ENCODE measurements around the gene SERPINI1.

Gene SERPINI1

DNA sequence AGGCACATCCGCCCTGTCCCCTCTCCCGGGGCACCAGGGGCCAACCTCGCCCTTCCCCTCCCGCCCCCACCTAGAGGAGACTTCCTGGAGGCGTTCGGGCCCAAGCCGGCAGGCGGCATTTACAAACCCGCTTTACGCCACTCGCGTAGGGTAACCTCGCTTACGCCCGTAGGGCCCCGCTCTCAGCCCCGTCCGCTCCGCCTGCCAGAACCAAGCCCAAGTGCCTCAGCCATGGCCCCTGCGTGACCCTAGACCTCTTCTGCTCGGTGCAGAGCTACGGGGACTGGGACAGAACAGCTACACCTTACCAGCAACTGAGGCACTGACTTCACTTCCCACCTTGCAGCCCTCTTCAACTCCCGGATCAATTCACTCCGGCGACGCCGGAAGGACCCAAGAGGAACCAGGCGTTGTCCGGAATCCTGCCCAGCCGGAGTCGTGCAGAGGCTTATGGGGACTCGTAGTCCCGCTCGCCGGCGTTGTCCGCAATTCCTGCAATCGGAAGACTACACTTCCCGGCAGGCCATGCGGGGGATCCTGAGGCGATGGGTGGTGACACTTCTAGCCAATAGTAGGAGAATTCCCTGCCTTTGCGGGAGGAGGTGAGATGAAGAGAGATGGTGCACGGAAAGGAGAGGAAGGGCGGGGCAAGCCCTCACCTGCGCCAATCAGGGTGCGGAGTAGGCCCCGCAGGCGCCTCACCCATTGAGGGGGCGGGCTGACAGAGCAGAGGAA lies 856 bp upstream of the SERPINI1 start, which contains the start of gene PDCD10:
Gene PDCD10 (minus strand): TSS at position 395 of the 735 bp plus-strand sequence. CDS start 14,735 bp downstream, outside the sequence.
- DNase-seq, result peak; percentile 99

DNA sequence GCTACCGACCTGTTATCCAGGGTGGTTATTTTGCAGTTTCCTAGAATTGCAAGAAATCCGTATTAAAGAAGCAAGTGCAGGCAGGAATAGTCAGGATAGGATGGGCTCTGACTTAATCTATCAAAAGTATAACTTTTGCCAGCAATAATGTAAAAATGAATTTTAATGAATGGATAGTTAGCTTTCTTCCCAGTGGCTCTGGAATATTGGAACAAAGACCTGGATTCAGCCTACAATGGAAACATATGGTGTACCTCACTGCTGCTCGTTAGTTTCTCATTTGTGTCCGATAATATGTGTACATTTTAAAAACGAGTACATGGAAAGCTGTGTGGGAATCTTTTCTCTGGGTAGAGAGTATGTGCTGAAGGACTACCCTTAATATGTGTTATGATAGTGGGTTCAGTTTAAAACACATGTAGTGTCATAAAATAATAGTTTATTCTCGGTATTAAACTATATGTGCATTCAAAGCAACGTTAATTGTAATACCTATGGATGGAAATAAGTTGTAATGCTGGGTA lies 805 bp downstream of the SERPINI1 start:
- DNase-seq, result no peak

GRCh38 chr3:167736997-167737396 lies 1.5 kb downstream of the SERPINI1 start:
- no peak for DNase-seq

GRCh38 chr3:167738037-167738436 lies 2.5 kb downstream of the SERPINI1 start:
- no peak for DNase-seq

DNA sequence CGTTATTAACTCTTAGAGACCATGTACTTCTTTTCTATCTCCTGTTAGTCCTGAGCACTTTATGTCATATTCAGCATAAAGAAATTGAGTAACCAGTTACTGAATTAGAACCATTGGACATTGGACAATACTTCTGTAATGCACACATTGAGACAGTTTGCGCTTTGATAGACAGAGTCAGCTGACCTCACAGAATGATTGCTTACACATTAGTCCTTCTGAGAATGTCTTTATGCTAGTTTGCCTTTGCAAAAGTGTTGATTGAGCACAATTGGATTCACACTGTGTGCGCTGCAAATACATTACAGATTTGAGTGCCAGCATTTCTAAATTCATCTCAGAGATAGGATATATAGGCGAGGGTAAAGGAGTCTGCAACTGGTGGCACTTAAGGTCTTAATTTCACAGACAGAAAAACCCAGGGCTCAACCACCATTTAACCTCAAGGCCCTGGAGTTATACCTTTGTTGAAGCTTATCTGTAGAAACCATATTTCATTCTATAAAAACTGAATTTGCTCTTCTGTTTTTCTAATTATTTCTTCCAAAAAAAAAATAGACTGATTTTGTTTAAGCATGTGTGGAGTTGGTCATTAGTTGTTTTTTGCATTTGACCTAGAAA lies 3.8 kb downstream of the SERPINI1 start:
- no peak for DNase-seq

- DNase-seq, result peak; percentile 52
Observed at GRCh38 chr3:167740961-167741587, 5.6 kb downstream of the SERPINI1 start.

DNA sequence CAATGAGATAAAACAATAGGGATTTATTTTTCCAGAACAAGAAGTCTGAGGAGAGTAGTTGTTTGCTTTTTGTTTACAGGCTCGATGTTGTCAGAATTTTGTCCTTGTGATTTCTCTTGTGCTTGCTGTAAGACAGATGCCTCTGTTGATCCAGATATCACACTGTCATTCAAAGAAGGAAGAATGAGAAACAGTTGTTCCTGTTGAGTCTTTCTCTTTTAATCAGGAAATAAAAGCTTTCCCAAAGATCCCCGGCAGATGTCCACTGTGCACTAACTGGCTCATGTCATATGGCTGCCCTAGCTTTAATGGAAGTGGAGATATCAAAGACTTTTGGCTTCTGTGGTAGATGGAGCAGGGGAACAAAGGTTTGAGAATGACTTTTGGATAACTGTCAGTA lies 6.8 kb downstream of the SERPINI1 start:
- DNase-seq, result no peak

GRCh38 chr3:167743799-167744198 lies 8.3 kb downstream of the SERPINI1 start:
- peak; percentile 86 for DNase-seq

DNA sequence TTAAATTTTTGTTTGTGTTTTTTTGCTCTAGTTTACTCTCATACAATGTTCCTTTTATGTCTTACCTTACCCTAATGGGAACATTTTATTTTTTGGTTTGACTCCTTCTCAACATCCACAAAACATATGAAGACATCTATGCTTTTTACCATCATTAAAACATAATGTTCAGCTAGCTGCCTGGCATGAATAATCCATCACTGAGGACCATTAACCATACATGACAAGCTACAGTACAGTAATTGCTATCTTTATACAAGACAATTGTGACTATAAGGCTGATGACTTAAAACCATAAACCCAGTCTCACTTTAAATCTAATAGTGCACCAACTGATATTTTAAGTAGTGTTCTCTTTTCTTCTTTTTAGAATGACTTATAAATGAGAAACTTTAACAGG lies 13.7 kb downstream of the SERPINI1 start:
- no peak for DNase-seq

DNA sequence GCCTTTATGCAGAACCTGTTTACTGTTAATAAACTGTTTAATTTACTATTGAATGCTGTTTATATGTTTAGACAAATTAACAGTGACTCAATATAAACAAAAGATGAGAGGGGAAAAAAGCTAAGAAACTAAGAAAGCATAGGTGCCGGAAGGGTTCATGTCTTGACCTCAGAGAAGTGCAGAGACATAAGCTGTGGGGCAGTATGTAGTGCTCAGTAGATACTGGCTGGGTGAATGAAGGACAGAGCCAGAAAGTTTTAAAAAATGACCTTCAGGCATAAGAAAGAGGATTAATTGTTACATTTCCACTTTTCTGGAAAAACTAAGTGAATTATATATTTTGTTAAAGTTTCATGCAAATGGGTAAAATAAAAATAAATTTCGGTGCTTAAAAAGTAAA lies 14.2 kb downstream of the SERPINI1 start:
- no peak for DNase-seq

DNA sequence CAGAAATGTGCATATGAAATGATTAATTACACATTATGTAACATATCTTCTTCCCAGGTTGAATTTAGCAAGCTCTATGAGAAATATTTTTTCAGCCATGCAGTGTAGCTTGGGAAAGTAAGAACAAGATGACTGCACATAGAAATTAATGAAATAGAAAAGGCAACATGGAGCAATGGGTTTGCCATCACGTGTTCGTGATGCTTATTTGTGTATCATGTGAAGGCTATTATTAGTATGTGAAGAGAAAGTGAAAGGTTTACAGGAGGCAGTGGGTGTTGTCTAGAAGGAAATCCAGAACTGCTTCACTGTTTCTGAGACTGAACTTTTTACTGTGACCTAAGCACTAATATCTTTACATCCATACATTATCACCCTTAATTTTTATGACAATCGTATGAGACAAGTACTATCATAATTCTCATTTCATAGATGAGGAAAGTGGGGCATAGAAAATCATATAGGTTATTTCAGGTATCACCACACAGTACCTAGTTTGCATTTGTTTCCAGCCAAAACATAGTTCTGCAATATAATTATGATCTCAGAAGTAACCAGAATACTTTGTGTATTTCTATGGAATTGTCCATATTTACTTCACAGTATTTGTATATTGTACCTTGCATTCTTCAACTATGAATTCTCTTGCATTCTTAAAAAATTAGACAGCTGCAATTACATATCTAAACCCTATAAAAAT lies 14.9 kb downstream of the SERPINI1 start:
- peak; percentile 16 for DNase-seq

DNA sequence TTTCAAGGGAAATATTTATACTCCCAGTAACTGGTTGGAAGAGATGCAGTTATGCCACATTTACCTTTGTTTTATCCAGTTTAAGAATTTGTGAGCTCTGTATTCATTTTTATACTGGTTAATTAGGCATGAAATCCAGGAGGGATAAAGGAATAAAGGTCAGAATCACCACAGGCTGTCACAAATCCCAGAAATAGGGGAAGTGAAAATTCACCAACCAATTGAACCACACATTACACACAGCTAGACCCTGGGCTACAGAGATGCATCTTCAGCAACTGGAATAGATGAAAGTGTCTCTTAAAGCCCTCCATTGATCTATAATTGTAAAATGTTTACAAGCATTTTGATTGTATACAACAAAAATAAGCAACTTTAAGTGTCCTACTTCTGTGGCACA lies 18.5 kb downstream of the SERPINI1 start:
- DNase-seq, result peak; percentile 60

GRCh38 chr3:167761302-167761701 lies 25.8 kb downstream of the SERPINI1 start:
- no peak for DNase-seq

GRCh38 chr3:167762296-167762695 lies 26.8 kb downstream of the SERPINI1 start:
- no peak for DNase-seq

DNA sequence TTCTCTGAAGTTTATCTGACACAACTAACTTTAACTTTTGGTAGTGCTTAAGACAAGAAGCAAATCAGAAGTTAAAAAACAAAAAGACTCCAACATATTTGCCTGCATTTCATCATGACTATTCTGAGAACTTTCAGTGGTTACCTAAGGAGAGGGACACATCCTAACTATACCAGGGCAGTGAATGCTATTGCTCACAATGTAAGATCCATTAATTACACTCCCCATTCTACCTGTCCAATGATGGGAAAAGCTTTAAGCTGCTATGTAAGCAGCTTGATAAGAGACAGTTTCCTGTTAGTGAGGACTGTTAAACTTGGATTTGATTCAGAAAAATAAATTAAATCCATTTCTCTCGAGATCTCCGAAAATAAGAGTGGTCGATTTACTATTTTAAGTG lies 37.5 kb downstream of the SERPINI1 start:
- no peak for DNase-seq

GRCh38 chr3:167773584-167773983 lies 38.1 kb downstream of the SERPINI1 start:
- no peak for DNase-seq

GRCh38 chr3:167776066-167776685 lies 40.7 kb downstream of the SERPINI1 start:
- DNase-seq, result no peak

- no peak for DNase-seq
Observed at GRCh38 chr3:167777356-167777755, 41.8 kb downstream of the SERPINI1 start.

- DNase-seq, result no peak
Observed at GRCh38 chr3:167780214-167780883, 44.8 kb downstream of the SERPINI1 start.

- DNase-seq, result no peak
Observed at GRCh38 chr3:167783781-167784180, 48.3 kb downstream of the SERPINI1 start.

DNA sequence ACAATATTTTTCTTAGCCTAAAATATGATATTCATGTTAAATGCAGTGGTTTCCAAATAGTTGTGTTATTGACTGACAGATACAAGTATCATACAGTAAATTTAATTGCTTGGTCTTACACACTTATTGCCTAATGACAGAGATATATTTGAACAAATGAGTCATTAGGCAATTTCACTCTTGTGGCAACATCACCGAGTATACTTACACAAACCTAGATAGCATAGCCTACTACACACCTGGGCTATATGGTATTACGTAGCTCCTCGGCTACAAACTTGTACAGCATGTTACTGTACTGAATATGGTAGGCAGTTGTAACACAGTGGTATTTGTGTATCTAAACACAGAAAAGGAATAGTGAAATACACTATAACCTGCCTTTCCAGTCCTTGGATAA lies 50.3 kb downstream of the SERPINI1 start:
- no peak for DNase-seq

DNA sequence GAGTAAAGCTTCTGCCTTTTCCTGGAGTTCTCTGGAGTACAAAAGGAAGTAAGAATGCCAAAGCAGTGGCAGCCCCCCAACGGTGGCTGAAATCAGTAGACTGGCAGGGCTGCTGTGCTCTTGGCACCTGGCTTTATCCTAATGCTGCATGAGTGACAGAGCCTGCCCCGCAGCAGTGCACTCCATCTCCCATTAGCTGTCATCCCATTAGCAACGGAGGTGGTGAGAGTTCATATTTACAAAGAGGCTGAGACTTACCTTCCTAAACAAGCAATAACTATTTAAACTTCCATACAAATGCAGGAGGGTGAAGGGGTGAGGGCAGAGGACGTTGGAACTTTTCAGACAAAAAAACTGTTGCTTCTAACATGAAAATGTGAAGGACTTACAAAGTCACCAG lies 51.9 kb downstream of the SERPINI1 start:
- DNase-seq, result no peak
